Measurements from ENCODE around the gene ZFR2. TPM values are rescaled to one million over a fixed set of nuclear protein-coding genes. Genes with fewer than 3 reads are reported as not detected.

Gene ZFR2
- total and polyA plus RNA-seq, 2 of the 8 experiments (the other 6 are each of a cell fraction or from before 2014, with no cell fraction given): 14.5 to 28.4 TPM

DNA sequence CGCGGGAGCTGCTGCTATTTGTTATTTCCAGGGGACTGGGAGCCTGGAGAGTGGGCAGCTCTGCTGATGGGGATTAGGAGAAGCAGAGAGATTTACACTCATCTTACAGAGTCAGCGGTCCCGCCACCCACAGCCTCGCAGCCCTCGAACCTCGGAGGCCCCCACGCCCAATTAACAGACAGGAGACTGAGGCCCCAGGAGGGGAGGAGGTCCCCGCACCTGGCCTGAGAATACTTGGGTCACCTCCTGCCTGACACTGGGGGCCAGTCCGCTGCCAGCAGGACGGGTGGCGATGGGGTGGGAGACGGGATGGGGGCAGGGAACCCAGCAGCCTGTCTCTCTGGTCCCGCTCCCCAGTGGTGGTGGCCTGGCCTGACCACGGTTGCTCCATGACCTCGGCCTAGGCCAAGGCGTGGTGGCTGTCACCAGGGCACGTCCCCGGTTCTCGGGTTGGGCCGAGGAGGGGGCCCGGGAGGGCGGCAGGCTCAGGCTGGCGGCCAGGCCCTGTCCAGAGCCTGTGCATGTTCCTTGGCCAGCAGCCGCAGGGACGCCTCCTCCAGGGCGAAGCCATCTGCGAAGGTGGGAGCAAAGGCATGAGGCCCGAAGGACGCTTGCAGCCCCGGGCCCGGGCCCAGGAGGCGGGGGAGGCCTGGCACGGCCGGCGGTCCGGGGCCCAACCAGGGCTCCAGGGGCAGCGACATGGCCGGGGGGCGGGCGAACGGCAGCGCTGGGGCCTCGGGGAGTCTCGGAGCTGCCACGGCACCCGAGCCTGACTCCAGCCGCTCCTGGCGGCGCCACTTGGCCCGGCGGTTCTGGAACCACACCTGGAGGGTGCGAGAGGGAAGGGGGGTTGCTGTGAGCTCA is 98.5 kb downstream of the ZFR2 start:
- H2BK5ac ChIP-seq (ENCODE audit: low read depth, low read length): no peak overlapping the region
- POLR2A ChIA-PET (ENCODE audit: partially characterized antibody): interaction anchor here (0.6 to 3.8 kb wide), 6 partner anchors 7 to 218 kb away, joined by 3 to 23 read pairs (median 4); partner anchors contain the start of genes MRPL54 and NMRK2
- CTCF ChIA-PET (ENCODE audit: partially characterized antibody): interaction anchor here (0.6 to 3.3 kb wide), 7 partner anchors 13 to 386 kb away, joined by 3 to 17 read pairs (median 3); no protein-coding TSS in a partner anchor
- TF ChIP-seq SP2 (IDR thresholded peaks at IDR 0.05; ENCODE audit: low read length) (no peak), GABPA (IDR thresholded peaks at IDR 0.05; ENCODE audit: borderline replicate concordance, insufficient read depth, low read length) (no peak), SP4 (IDR thresholded peaks at IDR 0.05; ENCODE audit: low read length) (no peak), MAFK (IDR thresholded peaks at IDR 0.05; ENCODE audit: low read depth, low read length) (no peak), ASH2L (IDR thresholded peaks at IDR 0.05; ENCODE audit: low read length) (no peak), EP300 (IDR thresholded peaks at IDR 0.05; ENCODE audit: borderline replicate concordance in 1 of 2, low read depth in 2 of 2, low read length in 2 of 2) (no peak), TBP (IDR thresholded peaks at IDR 0.05; ENCODE audit: low read depth, low read length) (no peak), TAF7 (optimal IDR thresholded peaks at IDR 0.05; ENCODE audit: borderline replicate concordance, low read depth, low read length) (no peak)
- TF ChIP-seq, protein P1, sequence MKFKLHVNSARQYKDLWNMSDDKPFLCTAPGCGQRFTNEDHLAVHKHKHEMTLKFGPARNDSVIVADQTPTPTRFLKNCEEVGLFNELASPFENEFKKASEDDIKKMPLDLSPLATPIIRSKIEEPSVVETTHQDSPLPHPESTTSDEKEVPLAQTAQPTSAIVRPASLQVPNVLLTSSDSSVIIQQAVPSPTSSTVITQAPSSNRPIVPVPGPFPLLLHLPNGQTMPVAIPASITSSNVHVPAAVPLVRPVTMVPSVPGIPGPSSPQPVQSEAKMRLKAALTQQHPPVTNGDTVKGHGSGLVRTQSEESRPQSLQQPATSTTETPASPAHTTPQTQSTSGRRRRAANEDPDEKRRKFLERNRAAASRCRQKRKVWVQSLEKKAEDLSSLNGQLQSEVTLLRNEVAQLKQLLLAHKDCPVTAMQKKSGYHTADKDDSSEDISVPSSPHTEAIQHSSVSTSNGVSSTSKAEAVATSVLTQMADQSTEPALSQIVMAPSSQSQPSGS (IDR thresholded peaks at IDR 0.05; ENCODE audit: low read length): no peak

More for the DNA sequence above, 98.5 kb downstream of the ZFR2 start:
- DNase-seq (ENCODE audit: low read depth in 1 of 2, low spot score in 2 of 2) (no peak), FAIRE-seq (no peak)
- no peaks in the 10 kb centered on the region; the same call in 1 of the 2 replicates for H3K23me2 ChIP-seq (ENCODE audit: low read depth, low read length)
- no peak overlapping the region for H3K4ac ChIP-seq (replicated peaks; ENCODE audit: insufficient read length, low read depth, low read length)
- H3K4me2 ChIP-seq (ENCODE audit: insufficient read depth in 1 of 2, low read depth in 2 of 2, low read length in 2 of 2): peak overlapping the region in 1 of 2 experiments; percentile 3; a peak in 1 of 4 replicates
- no peak overlapping the region for H3K4me3 ChIP-seq (ENCODE audit: extremely low read depth in 1 of 4, insufficient read depth in 2 of 4, low read depth in 3 of 4, low read length in 4 of 4)
- 0 out of 2 replicates have a peak, but pooled peaks cover 3% of the 10 kb centered on the region for H3K79me1 ChIP-seq (ENCODE audit: low read depth, low read length)
- H2BK15ac ChIP-seq (ENCODE audit: low read length): no peak overlapping the region
- no peak overlapping the region for H4K5ac ChIP-seq (ENCODE audit: insufficient read length, low read depth, low read length)
- H4K20me1 ChIP-seq (replicated peaks in 1 of 2; ENCODE audit: control insufficient read depth in 1 of 2, insufficient read depth in 2 of 2, low read length in 2 of 2): peaks cover 0 to 8% of the 10 kb centered on the region in 2 experiments
- H2AK5ac ChIP-seq (ENCODE audit: low read depth, low read length): no peak overlapping the region
- H3K9me3 ChIP-seq (ENCODE audit: insufficient read depth in 2 of 2, low read depth in 1 of 2, low read length in 1 of 2): no peaks in the 10 kb centered on the region
- H3K9ac ChIP-seq (replicated peaks in 1 of 4; ENCODE audit: extremely low read depth in 1 of 4, low read depth in 3 of 4, low read length in 3 of 4): no peak overlapping the region
- 0 out of 2 replicates have a peak overlapping the region, but pooled peaks have one; percentile 32 for H2BK20ac ChIP-seq (ENCODE audit: low read length)
- H3K4me1 ChIP-seq (replicated peaks in 1 of 4; ENCODE audit: control insufficient read depth in 3 of 4, insufficient read depth in 4 of 4, low read length in 3 of 4): peaks cover 0 to 7% (median 2%) of the 10 kb centered on the region in 4 experiments; a peak in 2 of 7 replicates
- H2AFZ ChIP-seq (ENCODE audit: low read length): no peak overlapping the region
- no peak overlapping the region for H3K23ac ChIP-seq (ENCODE audit: insufficient read length)
- H3K56ac ChIP-seq (replicated peaks; ENCODE audit: insufficient read length, low read depth, low read length): no peak overlapping the region
- H3K27ac ChIP-seq (ENCODE audit: low read depth, low read length): no peak overlapping the region
- no peak overlapping the region for H3K18ac ChIP-seq (ENCODE audit: extremely low read depth, low read length)
- H3K27me3 ChIP-seq (replicated peaks in 1 of 4; ENCODE audit: control insufficient read depth in 3 of 4, extremely low read depth in 1 of 4, insufficient read depth in 3 of 4, low read length in 3 of 4): no peaks in the 10 kb centered on the region
- peaks cover 0 to 8% (median 3%) of the 10 kb centered on the region in 4 experiments; a peak in 5 of 8 replicates for H3K36me3 ChIP-seq (ENCODE audit: control insufficient read depth in 2 of 4, insufficient read depth in 4 of 4, low read length in 3 of 4)
- WGBS, 2 experiments (ENCODE audit: extremely low coverage in 1 of 2, insufficient coverage in 1 of 2, insufficient read length in 1 of 2, insufficient replicate concordance in 2 of 2, low coverage in 1 of 2, low lambda C conversion rate in 2 of 2, missing lambda C conversion rate in 1 of 2): 85% methylated on average over 37 of the region's 53 CpGs; no CpG with 5 or more reads in 1 of the 2 experiments
- H2BK120ac ChIP-seq (replicated peaks; ENCODE audit: low read depth, low read length): no peak overlapping the region
- no peak overlapping the region; the same call in 1 of the 2 replicates for H2BK12ac ChIP-seq (ENCODE audit: low read depth, low read length)
- no peaks in the 10 kb centered on the region for H3K79me2 ChIP-seq (ENCODE audit: control insufficient read depth in 1 of 2, insufficient read depth in 2 of 2, low read length in 2 of 2)
- no peak overlapping the region for H4K91ac ChIP-seq (replicated peaks; ENCODE audit: insufficient read length, low read length)
- H3K14ac ChIP-seq (ENCODE audit: insufficient read length): no peak overlapping the region
- H4K8ac ChIP-seq (ENCODE audit: extremely low read depth, insufficient read depth, low read length): peak overlapping the region; percentile 65

Measured in H1 (cell line).